K562 (cell line): ENCODE measurements around the gene PHF20. TPM values are rescaled to one million over a fixed set of nuclear protein-coding genes. Genes with fewer than 3 reads are reported as not detected.

ENCODE experiments used
- ATF1 ChIP-seq, 2 experiments: fragments of 450-650 bp in 1 of 2; IDR thresholded peaks; 2 replicates each; pipeline ENCODE4 v1.6.1; 2016; ENCODE audit warnings: missing compliant biosample characterization in 1 of 2, missing genetic modification characterization in 1 of 2
- DDX20 ChIP-seq: fragments of 450-650 bp; IDR thresholded peaks from 2 replicates; pipeline ENCODE4 v1.6.1; 2016; ENCODE audit warnings: missing genetic modification characterization, low read depth, mild to moderate bottlenecking, missing compliant biosample characterization, moderate library complexity
- FOXJ2 ChIP-seq: fragments of 200-800 bp; sonication (Bioruptor generic); IDR thresholded peaks from 2 replicates; pipeline ENCODE4 v1.6.1; 2016; ENCODE audit warnings: missing genetic modification characterization, missing compliant biosample characterization
- FOXJ3 ChIP-seq: sonication (generic); formaldehyde crosslinking; IDR thresholded peaks from 2 replicates; pipeline ENCODE4 v1.4.0; 2020; ENCODE audit warnings: mild to moderate bottlenecking, missing genetic modification reagents
- HOXB6 ChIP-seq: fragments of 250-450 bp; sonication (Bioruptor Pico); IDR thresholded peaks from 2 replicates; pipeline ENCODE4 v1.5.1; 2022; ENCODE audit warnings: mild to moderate bottlenecking, borderline replicate concordance
- RERE ChIP-seq: sonication (generic); formaldehyde crosslinking; IDR thresholded peaks from 2 replicates; pipeline ENCODE4 v1.8.0; 2023; ENCODE audit warnings: missing genetic modification reagents, mild to moderate bottlenecking, borderline replicate concordance
- SUPT5H ChIP-seq: fragments of 450-650 bp; IDR thresholded peaks from 2 replicates; pipeline ENCODE4 v1.6.1; 2016
- TFAM ChIP-seq: fragments of 250-450 bp; sonication (Bioruptor Pico); conservative IDR thresholded peaks from 2 replicates; pipeline ENCODE4 v1.5.0; 2021; ENCODE audit warnings: mild to moderate bottlenecking, moderate library complexity
- ZC3H11A ChIP-seq: IDR thresholded peaks from 2 replicates; pipeline ENCODE4 v1.6.1; 2012; ENCODE audit warnings: low read depth, low read length, improper control_type of control experiment
- ZNF134 ChIP-seq: fragments of 250-450 bp; sonication (Bioruptor Pico); conservative IDR thresholded peaks from 2 replicates; pipeline ENCODE4 v1.4.0; 2020
- ZNF24 ChIP-seq: fragments of 450-650 bp; IDR thresholded peaks from 2 replicates; pipeline ENCODE4 v1.6.1; 2016
- ZNF316 ChIP-seq: fragments of 450-650 bp; IDR thresholded peaks from 2 replicates; pipeline ENCODE4 v1.6.1; 2016
- ZNF318 ChIP-seq, 2 experiments: fragments of 450-650 bp; IDR thresholded peaks; 2 replicates each; pipeline ENCODE4 v1.6.1; 2016; ENCODE audit warnings: mild to moderate bottlenecking in 2 of 2, borderline replicate concordance in 1 of 2, low read depth in 1 of 2, moderate library complexity in 1 of 2
- ZNF717 ChIP-seq: fragments of 250-450 bp; sonication (Bioruptor Pico); IDR thresholded peaks from 2 replicates; pipeline ENCODE4 v1.5.0; 2021
- polyA plus RNA-seq, 8 experiments: library from polyadenylated mRNA; depleted of rRNA in 4 of 8; stranded (reverse) in 5 of 8; unstranded in 3 of 8; fragments of >200 nt; fragmentation: Nextera tagmentation in 2 of 8; fragmentation: Illumina TruSeq in 1 of 8; extraction: Ambion mirVana in 2 of 8; extraction: Trizol in 1 of 8; gene quantifications; 2 replicates each; pipeline versions ENCODE4 v1.2.1 to v1.2.3, GENCODE V29; 2011 to 2014; ENCODE audit warnings: inconsistent platforms in 1 of 8, missing spikeins in 1 of 8
- total RNA-seq, 7 experiments: library from RNA; depleted of rRNA in 6 of 7; stranded (reverse); fragments of >200 nt in 6 of 7; fragmentation: Illumina TruSeq in 2 of 7; extraction: Trizol in 2 of 7; gene quantifications; 2 replicates each; pipeline versions ENCODE4 v1.2.1 to v1.2.3, GENCODE V29; 2011 to 2021; ENCODE audit warnings: low replicate concordance in 1 of 7

PHF20 gene
- total and polyA plus RNA-seq, 9 of the 15 experiments (the other 6 are each of a cell fraction or from before 2014, with no cell fraction given), result 49.9 to 196 (median 70.7) TPM

- TF ChIP-seq RERE (CRISPR knock-in tag), result no peak
- TF ChIP-seq FOXJ3 (CRISPR knock-in tag), result no peak
- TF ChIP-seq ATF1 (CRISPR knock-in tag; IDR thresholded peaks at IDR 0.05), result no peak
- no peak for TF ChIP-seq ATF1 (tag; IDR thresholded peaks at IDR 0.05)
- TF ChIP-seq ZNF134 (CRISPR knock-in tag), result no peak
- no peak for TF ChIP-seq ZNF24
- TF ChIP-seq DDX20 (tag), result no peak
- no peak for TF ChIP-seq TFAM (CRISPR knock-in tag)
- no peak for TF ChIP-seq ZNF316
- no peak for TF ChIP-seq FOXJ2 (tag)
- TF ChIP-seq HOXB6 (CRISPR knock-in tag), result no peak
- no peak for TF ChIP-seq ZNF318 (IDR thresholded peaks at IDR 0.05; ENCODE audit: borderline replicate concordance in 1 of 2, low read depth in 1 of 2)
- TF ChIP-seq ZNF717 (CRISPR knock-in tag), result no peak
- TF ChIP-seq SUPT5H, result no peak; the same call in none of the 2 replicates
- no peak for TF ChIP-seq ZC3H11A
Observed at GRCh38 chr20:35742741-35743523, 28.9 kb upstream of the PHF20 start (continued).
